Peyer's patch (tissue), 4 donors: ENCODE measurements around the gene PCNX1.
"Not testable (repeated sequence)": the region's sequence is repeated elsewhere in the genome, so short reads cannot be mapped to it uniquely, and the experiment has no call there.

ENCODE experiments used
- CTCF ChIP-seq, 6 experiments: fragments of 450-650 bp in 4 of 6; fragments of 200-600 bp in 2 of 6; sonication (generic) in 1 of 6; IDR thresholded peaks; one replicate each; pipeline ENCODE4 v1.5.1; 2017 to 2019; ENCODE audit warnings: antibody characterized with exemption in 6 of 6, mild to moderate bottlenecking in 3 of 6, moderate library complexity in 1 of 6
- POLR2A ChIP-seq, 2 donors: fragments of 450-650 bp; IDR thresholded peaks; one replicate each; pipeline ENCODE4 v1.5.1; 2017; ENCODE audit warnings: antibody characterized with exemption in 2 of 2, mild to moderate bottlenecking in 2 of 2, moderate library complexity in 2 of 2

- TF ChIP-seq POLR2A, CTCF (IDR thresholded peaks at IDR 0.05): not testable (repeated sequence)
These were observed 35.5 kb downstream of the PCNX1 start for GRCh38 chr14:70942721-70943120.
